Muscle layer of duodenum (tissue), 2 donors: ENCODE results near the gene HARS1.
"Not testable (repeated sequence)": the region's sequence is repeated elsewhere in the genome, so short reads cannot be mapped to it uniquely, and the experiment has no call there.

Experiments used
- H3K27ac ChIP-seq: one replicate; pipeline ENCODE4 v1.7.0; 2013; ENCODE audit warnings: mild to moderate bottlenecking, low read length
- H3K27me3 ChIP-seq: one replicate; pipeline ENCODE4 v1.7.0; 2013; ENCODE audit warnings: low read depth, mild to moderate bottlenecking, control low read depth, low read length
- H3K36me3 ChIP-seq, 2 donors: one replicate each; pipeline ENCODE4 v1.7.0; 2013; ENCODE audit warnings: low read length in 2 of 2, control low read depth in 1 of 2, mild to moderate bottlenecking in 1 of 2; ENCODE audit not compliant: insufficient read depth in 2 of 2, control insufficient read depth in 1 of 2
- H3K4me1 ChIP-seq, 2 donors: one replicate each; pipeline ENCODE4 v1.7.0; 2013; ENCODE audit warnings: low read length in 2 of 2, mild to moderate bottlenecking in 2 of 2, control low read depth in 1 of 2, moderate library complexity in 1 of 2; ENCODE audit not compliant: insufficient read depth in 2 of 2, control insufficient read depth in 1 of 2
- H3K4me3 ChIP-seq, 2 donors: one replicate each; pipeline ENCODE4 v1.7.0; 2013; ENCODE audit warnings: low read length in 2 of 2, low read depth in 1 of 2, mild to moderate bottlenecking in 1 of 2
- H3K9me3 ChIP-seq, 2 donors: one replicate each; pipeline ENCODE4 v1.7.0; 2013; ENCODE audit warnings: low read length in 2 of 2, control low read depth in 1 of 2, mild to moderate bottlenecking in 1 of 2; ENCODE audit not compliant: control insufficient read depth in 1 of 2
- donor health status: healthy.

Gene HARS1

DNA sequence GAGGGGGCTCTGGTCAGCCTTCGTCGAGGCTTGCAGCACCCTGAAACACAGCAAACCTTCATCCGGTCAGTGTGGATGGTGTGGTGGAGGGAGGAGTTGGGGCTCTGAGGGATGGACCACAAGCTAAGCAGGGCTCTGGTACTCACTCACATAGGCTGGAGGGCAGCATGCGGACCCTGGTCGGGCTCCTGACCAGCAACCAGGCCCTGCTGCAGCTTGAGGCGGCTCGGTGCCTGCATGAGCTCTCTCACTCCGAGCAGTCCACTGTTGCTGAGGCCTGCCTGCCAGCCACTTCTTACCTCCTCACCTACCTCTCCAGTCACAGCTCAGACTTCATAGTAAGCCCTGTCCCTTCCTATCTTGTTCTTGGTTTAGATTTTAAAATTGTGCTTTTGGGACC, 49.5 kb downstream of the HARS1 start:
- Histone ChIP-seq H3K9me3 (no peaks in the 10 kb centered on the region), H3K4me3 (no peak overlapping the region), H3K36me3 (peaks cover 21 to 31% of the 10 kb centered on the region in 2 donors), H3K27me3 (no peaks in the 10 kb centered on the region), H3K4me1 (peaks cover 5 to 18% of the 10 kb centered on the region in 2 donors), H3K27ac (no peak overlapping the region)

- H3K4me3 ChIP-seq: peak within 1 kb of the TSS; percentile 66 to 70
- H3K36me3 ChIP-seq: peaks cover 10 to 18% of the 10 kb centered on the region in 2 donors
- H3K9me3 ChIP-seq: no peaks in the 10 kb centered on the region
- H3K4me1 ChIP-seq: no peaks in the 10 kb centered on the region
- no peaks in the 10 kb centered on the region for H3K27me3 ChIP-seq
- peak within 1 kb of the TSS; percentile 92 for H3K27ac ChIP-seq
These were observed 51.8 kb downstream of the HARS1 start, which contains the start of gene TMCO6 for GRCh38 chr5:140639148-140639981. TMCO6 (plus strand) TSS chr5:140639451; CDS start chr5:140639528, 77 bp downstream.

- H3K4me1 ChIP-seq, H3K27me3 ChIP-seq, H3K9me3 ChIP-seq: not testable (repeated sequence)
- peaks cover 4 to 12% of the 10 kb centered on the region in 2 donors for H3K36me3 ChIP-seq
- H3K27ac ChIP-seq: peak overlapping the region; percentile 92
- H3K4me3 ChIP-seq: peak overlapping the region; percentile 66 to 70
These were observed 52.3 kb downstream of the HARS1 start for GRCh38 chr5:140638898-140639147.

DNA sequence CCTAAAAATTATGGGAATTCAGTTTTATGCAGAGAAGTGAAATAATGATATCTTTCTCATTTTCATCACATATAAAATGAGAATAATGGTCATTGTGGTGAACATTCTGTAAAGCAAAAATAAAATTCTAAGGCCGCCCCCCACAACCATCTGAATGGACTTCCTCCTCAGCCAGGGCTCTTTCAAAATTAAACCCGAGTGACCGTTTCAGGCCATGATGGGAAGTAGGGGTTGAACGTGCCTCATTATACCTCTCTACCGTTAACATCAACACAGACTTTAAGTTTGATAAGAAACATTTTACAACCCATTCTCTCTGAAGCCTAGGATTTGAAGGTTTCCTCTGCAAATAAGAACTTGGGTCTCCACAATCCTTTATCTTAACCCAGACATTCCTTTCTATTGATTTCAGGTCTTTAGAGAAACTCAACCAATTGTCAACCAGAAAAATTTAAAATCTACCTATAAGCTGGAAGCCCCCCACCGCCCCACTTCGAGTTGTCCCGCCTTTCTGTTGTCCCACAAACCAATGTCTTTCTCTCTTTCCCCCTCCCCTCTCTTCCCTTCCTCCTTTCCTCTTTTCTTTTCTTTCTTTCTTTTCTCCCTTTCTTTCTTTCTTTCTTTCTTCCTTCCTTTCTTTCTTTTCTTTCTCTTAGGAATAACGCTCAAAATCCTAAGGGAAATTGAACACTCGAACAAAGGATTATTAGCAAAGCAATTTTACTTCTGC, 53.6 kb downstream of the HARS1 start:
- H3K27me3 ChIP-seq: no peaks in the 10 kb centered on the region
- no peak overlapping the region for H3K4me3 ChIP-seq
- H3K4me1 ChIP-seq: peaks cover 0 to 5% of the 10 kb centered on the region in 2 donors
- H3K36me3 ChIP-seq: peaks cover 0 to under 1% of the 10 kb centered on the region in 2 donors
- H3K27ac ChIP-seq: no peak overlapping the region
- H3K9me3 ChIP-seq: no peaks in the 10 kb centered on the region

DNA sequence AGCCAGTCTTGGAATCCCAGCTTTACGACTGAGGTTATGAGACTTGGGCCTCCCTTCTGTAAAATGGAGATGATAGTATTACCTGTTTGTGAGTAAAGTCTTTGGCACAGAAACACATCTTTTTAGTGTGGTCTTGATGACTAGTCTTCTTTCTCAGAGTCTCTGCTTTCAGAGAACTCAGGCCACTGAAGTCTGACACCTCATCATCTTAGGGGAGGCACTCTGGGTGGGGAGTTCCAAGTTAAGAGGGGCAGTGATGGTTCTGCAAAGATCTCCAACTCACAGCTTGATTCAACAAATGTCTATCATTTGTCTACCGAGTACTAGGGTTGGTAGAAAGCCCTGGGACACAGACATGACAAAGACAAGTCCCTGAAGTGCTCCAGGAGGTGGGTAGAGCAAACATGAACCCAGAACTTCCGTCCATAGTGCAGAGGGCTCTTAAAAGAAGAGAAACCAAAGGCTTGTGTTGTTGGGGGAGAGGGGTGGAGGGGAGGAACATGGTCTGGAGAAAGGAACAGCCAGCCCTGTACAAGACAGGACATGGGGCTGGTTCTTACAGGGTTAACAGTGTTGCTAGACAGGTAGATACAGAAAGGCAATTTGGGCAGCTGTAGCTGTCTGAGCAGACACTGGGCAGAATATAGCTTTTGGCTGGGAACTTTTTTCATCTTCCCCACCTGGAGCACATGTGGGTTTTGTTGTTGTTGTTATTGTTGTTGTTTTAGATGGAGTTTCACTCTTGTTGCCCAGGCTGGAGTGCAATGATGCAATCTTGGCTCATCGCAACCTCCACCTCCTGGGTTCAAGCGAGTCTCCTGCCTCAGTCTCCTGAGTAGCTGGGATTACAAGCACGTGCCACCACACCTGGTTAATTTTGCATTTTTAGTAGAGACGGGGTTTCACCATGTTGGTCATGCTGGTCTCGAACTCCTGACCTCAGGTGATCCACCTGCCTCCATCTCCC, 55.6 kb downstream of the HARS1 start:
- Histone ChIP-seq H3K4me3 (no peak overlapping the region), H3K27ac (no peak overlapping the region), H3K4me1 (peaks cover 0 to 15% of the 10 kb centered on the region in 2 donors), H3K36me3 (no peaks in the 10 kb centered on the region), H3K9me3 (no peaks in the 10 kb centered on the region), H3K27me3 (no peaks in the 10 kb centered on the region)

DNA sequence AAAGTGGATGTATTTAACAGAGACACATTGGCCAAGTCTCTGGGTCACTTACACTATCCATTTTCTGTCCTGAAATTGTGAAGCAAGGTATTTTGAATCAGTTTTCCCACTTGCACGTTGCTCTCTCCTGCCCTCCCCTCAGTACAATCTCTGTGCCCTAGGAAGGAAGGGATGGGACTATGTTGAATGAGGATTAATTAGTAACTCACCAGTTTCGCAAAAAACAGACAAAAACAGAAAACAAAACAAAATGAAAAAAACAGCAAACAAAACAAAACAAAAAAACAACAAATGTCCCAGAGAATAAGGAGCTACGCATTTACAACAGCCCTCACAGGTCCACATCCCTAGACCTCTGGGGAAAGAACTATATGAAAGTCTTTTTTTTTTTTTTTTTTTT, 57.1 kb downstream of the HARS1 start:
- Histone ChIP-seq H3K27me3 (no peaks in the 10 kb centered on the region), H3K4me1 (peaks cover 0 to 15% of the 10 kb centered on the region in 2 donors), H3K4me3 (no peak overlapping the region), H3K36me3 (no peaks in the 10 kb centered on the region), H3K27ac (no peak overlapping the region), H3K9me3 (no peaks in the 10 kb centered on the region)

DNA sequence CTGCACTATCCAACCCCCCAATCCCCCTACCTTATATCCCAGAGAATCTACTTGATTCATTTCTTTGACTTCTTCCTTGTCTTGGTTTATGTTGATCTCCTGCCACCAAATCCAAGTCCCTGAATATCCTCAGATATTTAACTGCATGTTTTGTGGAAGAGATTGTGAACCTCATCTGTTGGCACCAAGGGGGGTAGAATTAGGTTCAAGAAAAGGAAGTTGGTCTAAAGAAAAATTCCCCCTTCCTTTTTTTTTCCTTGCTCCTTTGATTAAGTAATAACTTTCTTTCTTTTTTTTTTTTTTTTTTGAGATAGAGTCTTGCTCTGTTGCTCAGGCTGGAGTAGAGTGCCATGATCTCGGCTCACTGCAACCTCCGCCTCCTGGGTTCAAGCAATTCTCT, 57.7 kb downstream of the HARS1 start:
- Histone ChIP-seq H3K36me3 (no peaks in the 10 kb centered on the region), H3K9me3 (no peaks in the 10 kb centered on the region), H3K27ac (no peak overlapping the region), H3K4me3 (peak overlapping the region; percentile 84 to 86), H3K27me3 (no peaks in the 10 kb centered on the region), H3K4me1 (peaks cover 0 to 15% of the 10 kb centered on the region in 2 donors)

- Histone ChIP-seq H3K4me1 (peaks cover 0 to 15% of the 10 kb centered on the region in 2 donors), H3K36me3 (no peaks in the 10 kb centered on the region), H3K27ac (peak within 1 kb of the TSS; percentile 72)
These were observed 58.1 kb downstream of the HARS1 start, which contains the start of gene CD14 for GRCh38 chr5:140633021-140633471. CD14 (minus strand) TSS chr5:140633175; CDS start chr5:140633071, 104 bp downstream.

DNA sequence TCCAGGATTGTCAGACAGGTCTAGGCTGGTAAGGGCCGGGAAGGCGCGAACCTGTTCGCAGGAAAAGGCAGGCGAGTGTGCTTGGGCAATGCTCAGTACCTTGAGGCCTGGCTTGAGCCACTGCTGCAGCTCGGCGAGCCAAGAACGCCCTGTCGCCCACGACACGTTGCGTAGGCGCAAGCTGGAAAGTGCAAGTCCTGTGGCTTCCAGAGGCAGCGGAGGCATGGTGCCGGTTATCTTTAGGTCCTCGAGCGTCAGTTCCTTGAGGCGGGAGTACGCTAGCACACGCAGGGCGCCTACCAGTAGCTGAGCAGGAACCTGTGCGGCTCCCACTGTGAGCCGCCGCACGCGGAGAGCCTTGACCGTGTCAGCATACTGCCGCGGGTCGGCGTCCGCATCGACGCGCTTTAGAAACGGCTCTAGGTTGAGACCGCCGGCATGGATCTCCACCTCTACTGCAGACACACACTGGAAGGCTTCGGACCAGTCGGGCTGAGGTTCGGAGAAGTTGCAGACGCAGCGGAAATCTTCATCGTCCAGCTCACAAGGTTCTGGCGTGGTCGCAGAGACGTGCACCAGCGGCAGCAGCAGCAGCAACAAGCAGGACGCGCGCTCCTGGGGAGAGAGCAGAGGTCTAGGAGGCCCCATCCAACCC, 58.7 kb downstream of the HARS1 start:
- no peaks in the 10 kb centered on the region for H3K27me3 ChIP-seq

More at GRCh38 chr5:140633021-140633471, 58.1 kb downstream of the HARS1 start, which contains the start of gene CD14:
- Histone ChIP-seq H3K27me3 (no peaks in the 10 kb centered on the region), H3K9me3 (no peaks in the 10 kb centered on the region), H3K4me3 (peak within 1 kb of the TSS; percentile 84 to 86)

GRCh38 chr5:140631831-140632365, 59.3 kb downstream of the HARS1 start:
- H3K9me3 ChIP-seq: no peaks in the 10 kb centered on the region
- peak overlapping the region; percentile 84 to 86 for H3K4me3 ChIP-seq
- H3K4me1 ChIP-seq: peaks cover 0 to 15% of the 10 kb centered on the region in 2 donors
- H3K27ac ChIP-seq: peak overlapping the region; percentile 72
- no peaks in the 10 kb centered on the region for H3K36me3 ChIP-seq
- no peaks in the 10 kb centered on the region for H3K27me3 ChIP-seq

More for the DNA sequence above, 58.7 kb downstream of the HARS1 start:
- Histone ChIP-seq H3K4me3 (peak overlapping the region; percentile 84 to 86), H3K36me3 (no peaks in the 10 kb centered on the region), H3K4me1 (peaks cover 0 to 15% of the 10 kb centered on the region in 2 donors), H3K27ac (peak overlapping the region; percentile 72), H3K9me3 (no peaks in the 10 kb centered on the region)
